Smooth muscle cell (in vitro differentiated cells): ENCODE measurements around the gene HBE1. TPM values are rescaled to one million over a fixed set of nuclear protein-coding genes. Genes with fewer than 3 reads are reported as not detected.

Experiments
- DNase-seq: peaks from one replicate; lab custom pipeline; 2025; ENCODE audit not compliant: unreplicated experiment; lab: John Stamatoyannopoulos, UW
- H2AFZ ChIP-seq: fragments of 200-600 bp; sonication (generic); 2 replicates; pipeline ENCODE4 v1.6.0; 2016; ENCODE audit warnings: antibody characterized with exemption, low read depth, mild to moderate bottlenecking
- H3F3A ChIP-seq: fragments of 200-600 bp; sonication (generic); 2 replicates; pipeline ENCODE4 v1.6.0; 2017; ENCODE audit warnings: antibody characterized with exemption, low read depth
- H3K27ac ChIP-seq: fragments of 200-600 bp; sonication (generic); 2 replicates; pipeline ENCODE4 v1.5.1; 2016; ENCODE audit warnings: low read depth, mild to moderate bottlenecking
- H3K27me3 ChIP-seq: fragments of 200-600 bp; sonication (generic); 2 replicates; pipeline ENCODE4 v1.6.1; 2016; ENCODE audit warnings: low read depth, mild to moderate bottlenecking
- H3K36me3 ChIP-seq: fragments of 200-600 bp; sonication (generic); 2 replicates; pipeline ENCODE4 v1.5.1; 2016; ENCODE audit warnings: low read depth
- H3K4me1 ChIP-seq: fragments of 200-600 bp; sonication (generic); 2 replicates; pipeline ENCODE4 v1.5.1; 2016; ENCODE audit warnings: low read depth
- H3K4me2 ChIP-seq: fragments of 200-600 bp; sonication (generic); 2 replicates; pipeline ENCODE4 v1.6.0; 2016; ENCODE audit warnings: mild to moderate bottlenecking
- H3K4me3 ChIP-seq: fragments of 200-600 bp; sonication (generic); 2 replicates; pipeline ENCODE4 v1.5.1; 2016; ENCODE audit warnings: mild to moderate bottlenecking
- H3K79me2 ChIP-seq: fragments of 200-600 bp; sonication (generic); 2 replicates; pipeline ENCODE4 v1.6.0; 2016; ENCODE audit warnings: low read depth, mild to moderate bottlenecking
- H3K9ac ChIP-seq: fragments of 200-600 bp; sonication (generic); 2 replicates; pipeline ENCODE4 v1.6.0; 2016; ENCODE audit warnings: low read depth
- H3K9me3 ChIP-seq: fragments of 200-600 bp; sonication (generic); replicated peaks from 2 replicates; pipeline ENCODE4 v1.5.1; 2016; ENCODE audit warnings: low read depth
- H4K20me1 ChIP-seq: fragments of 200-600 bp; sonication (generic); 2 replicates; pipeline ENCODE4 v1.6.0; 2016; ENCODE audit warnings: low read depth
- WGBS: methylation state at CpG from one replicate; pipeline ENCODE4 v1.1.7; 2016; ENCODE audit warnings: low lambda C conversion rate; 5-methylcytosine and 5-hydroxymethylcytosine counted together
- polyA plus RNA-seq: library from polyadenylated mRNA; unstranded; fragments of >200 nt; fragmentation: Nextera tagmentation; extraction: Ambion mirVana; gene quantifications from 2 replicates; pipeline ENCODE4 v1.2.1, GENCODE V29; 2016
- total RNA-seq: library from RNA; depleted of rRNA; stranded (reverse); fragments of >200 nt; gene quantifications from 2 replicates; pipeline ENCODE4 v1.2.3, GENCODE V29; 2014
- TF ChIP-seq, protein P1 (sequence below): fragments of 200-600 bp; sonication (generic); IDR thresholded peaks from 2 replicates; pipeline ENCODE4 v1.5.1; 2017; ENCODE audit warnings: borderline replicate concordance, mild to moderate bottlenecking, antibody characterized with exemption; ENCODE audit not compliant: insufficient read depth, poor library complexity, severe bottlenecking

HBE1 gene
- total and polyA plus RNA-seq, 2 experiments from 2014 or later: not detected

DNA sequence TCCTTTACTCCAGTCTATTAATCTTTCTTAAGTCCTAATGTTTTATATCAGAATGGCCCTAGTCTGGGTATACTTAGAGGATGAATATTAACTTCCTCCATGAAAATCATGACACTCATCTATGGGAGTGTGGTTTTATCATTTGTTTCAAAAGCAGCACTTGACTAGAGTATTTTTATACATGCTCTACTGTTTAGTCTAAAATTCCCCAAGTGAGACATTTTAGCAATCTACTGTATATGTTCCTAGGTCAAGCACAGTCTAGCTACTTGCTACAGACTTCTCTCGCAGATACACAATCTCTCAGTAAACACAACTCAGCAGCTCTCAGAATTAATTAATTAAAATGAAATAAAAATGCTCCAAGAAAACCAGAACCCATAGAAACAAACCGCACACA, 39.9 kb downstream of the HBE1 start:
- no peaks in the 10 kb centered on the region for H3K4me1 ChIP-seq
- WGBS: 98% methylated on average over 2 of the region's 2 CpGs
- H3F3A ChIP-seq: no peaks in the 10 kb centered on the region
- H3K9me3 ChIP-seq: no peaks in the 10 kb centered on the region
- no peak overlapping the region for H3K9ac ChIP-seq
- no peaks in the 10 kb centered on the region for H3K36me3 ChIP-seq
- no peaks in the 10 kb centered on the region for H3K27me3 ChIP-seq
- TF ChIP-seq, protein P1, sequence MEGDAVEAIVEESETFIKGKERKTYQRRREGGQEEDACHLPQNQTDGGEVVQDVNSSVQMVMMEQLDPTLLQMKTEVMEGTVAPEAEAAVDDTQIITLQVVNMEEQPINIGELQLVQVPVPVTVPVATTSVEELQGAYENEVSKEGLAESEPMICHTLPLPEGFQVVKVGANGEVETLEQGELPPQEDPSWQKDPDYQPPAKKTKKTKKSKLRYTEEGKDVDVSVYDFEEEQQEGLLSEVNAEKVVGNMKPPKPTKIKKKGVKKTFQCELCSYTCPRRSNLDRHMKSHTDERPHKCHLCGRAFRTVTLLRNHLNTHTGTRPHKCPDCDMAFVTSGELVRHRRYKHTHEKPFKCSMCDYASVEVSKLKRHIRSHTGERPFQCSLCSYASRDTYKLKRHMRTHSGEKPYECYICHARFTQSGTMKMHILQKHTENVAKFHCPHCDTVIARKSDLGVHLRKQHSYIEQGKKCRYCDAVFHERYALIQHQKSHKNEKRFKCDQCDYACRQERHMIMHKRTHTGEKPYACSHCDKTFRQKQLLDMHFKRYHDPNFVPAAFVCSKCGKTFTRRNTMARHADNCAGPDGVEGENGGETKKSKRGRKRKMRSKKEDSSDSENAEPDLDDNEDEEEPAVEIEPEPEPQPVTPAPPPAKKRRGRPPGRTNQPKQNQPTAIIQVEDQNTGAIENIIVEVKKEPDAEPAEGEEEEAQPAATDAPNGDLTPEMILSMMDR: no peak
- no peak overlapping the region for H3K4me2 ChIP-seq
- H3K4me3 ChIP-seq: no peak overlapping the region
- H3K79me2 ChIP-seq: no peaks in the 10 kb centered on the region
- H2AFZ ChIP-seq: no peak overlapping the region
- no peak overlapping the region for H3K27ac ChIP-seq
- no peaks in the 10 kb centered on the region for H4K20me1 ChIP-seq
- no peak for DNase-seq

DNA sequence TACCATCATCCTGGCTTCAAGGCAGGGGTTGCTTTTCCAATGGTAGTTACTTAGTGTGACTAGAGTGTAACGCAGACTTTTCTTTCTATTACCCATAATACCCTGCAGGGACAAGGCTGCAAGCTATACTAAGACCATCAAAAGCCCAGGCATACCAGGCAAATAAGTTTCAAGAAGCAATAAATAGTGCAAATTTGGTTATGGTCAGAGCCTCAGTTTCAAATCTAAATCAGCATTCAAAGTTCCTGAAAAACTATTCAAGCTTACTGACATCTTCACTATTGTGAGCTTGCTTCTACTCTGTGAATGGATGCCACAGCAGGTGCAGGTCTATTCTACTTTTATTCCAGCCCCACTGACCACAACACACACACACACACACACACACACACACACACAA, 40.4 kb downstream of the HBE1 start:
- no peaks in the 10 kb centered on the region for H3K9me3 ChIP-seq
- TF ChIP-seq, protein P1: no peak
- no peak overlapping the region for H3K4me3 ChIP-seq
- no peaks in the 10 kb centered on the region for H3K36me3 ChIP-seq
- no peaks in the 10 kb centered on the region for H3K79me2 ChIP-seq
- H3K27ac ChIP-seq: no peak overlapping the region
- H3K27me3 ChIP-seq: no peaks in the 10 kb centered on the region
- H3F3A ChIP-seq: no peaks in the 10 kb centered on the region
- H3K4me1 ChIP-seq: no peaks in the 10 kb centered on the region
- WGBS: 69% methylated on average over 1 of the region's 1 CpG
- no peak overlapping the region for H2AFZ ChIP-seq
- DNase-seq: no peak
- no peaks in the 10 kb centered on the region for H4K20me1 ChIP-seq
- no peak overlapping the region for H3K9ac ChIP-seq
- no peak overlapping the region for H3K4me2 ChIP-seq

GRCh38 chr11:5228124-5228523, 41.6 kb downstream of the HBE1 start:
- H3K27ac ChIP-seq: no peak overlapping the region
- no peak for DNase-seq
- H3K27me3 ChIP-seq: no peaks in the 10 kb centered on the region
- H2AFZ ChIP-seq: no peak overlapping the region
- H3F3A ChIP-seq: no peaks in the 10 kb centered on the region
- no peak overlapping the region for H3K4me3 ChIP-seq
- H3K36me3 ChIP-seq: no peaks in the 10 kb centered on the region
- H3K4me2 ChIP-seq: no peak overlapping the region
- H4K20me1 ChIP-seq: no peaks in the 10 kb centered on the region
- WGBS: 76% methylated on average over 5 of the region's 5 CpGs
- H3K4me1 ChIP-seq: no peaks in the 10 kb centered on the region
- no peaks in the 10 kb centered on the region for H3K9me3 ChIP-seq
- H3K79me2 ChIP-seq: no peaks in the 10 kb centered on the region
- H3K9ac ChIP-seq: no peak overlapping the region
- TF ChIP-seq, protein P1: no peak

DNA sequence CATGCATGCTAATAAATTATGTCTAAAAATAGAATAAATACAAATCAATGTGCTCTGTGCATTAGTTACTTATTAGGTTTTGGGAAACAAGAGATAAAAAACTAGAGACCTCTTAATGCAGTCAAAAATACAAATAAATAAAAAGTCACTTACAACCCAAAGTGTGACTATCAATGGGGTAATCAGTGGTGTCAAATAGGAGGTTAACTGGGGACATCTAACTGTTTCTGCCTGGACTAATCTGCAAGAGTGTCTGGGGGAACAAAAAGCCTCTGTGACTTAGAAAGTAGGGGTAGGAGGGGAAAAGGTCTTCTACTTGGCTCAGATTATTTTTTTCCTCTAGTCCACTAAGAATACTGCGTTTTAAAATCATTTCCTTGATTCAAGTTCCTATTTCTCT, 42.1 kb downstream of the HBE1 start:
- Histone ChIP-seq H3K9ac (no peak overlapping the region), H3F3A (no peaks in the 10 kb centered on the region), H3K4me1 (no peaks in the 10 kb centered on the region), H3K4me2 (no peak overlapping the region), H3K27ac (no peak overlapping the region), H3K36me3 (no peaks in the 10 kb centered on the region), H3K9me3 (no peaks in the 10 kb centered on the region), H3K4me3 (no peak overlapping the region), H2AFZ (no peak overlapping the region), H3K79me2 (no peaks in the 10 kb centered on the region), H4K20me1 (no peaks in the 10 kb centered on the region), H3K27me3 (no peaks in the 10 kb centered on the region)
- WGBS: 62% methylated on average over 1 of the region's 1 CpG
- no peak for DNase-seq
- TF ChIP-seq, protein P1: no peak
